HCT116 (cell line): ENCODE results near the gene ROBO1. TPM values are rescaled to one million over a fixed set of nuclear protein-coding genes. Genes with fewer than 3 reads are reported as not detected.

Source experiments
- ATAC-seq: fragments of 200-7000 bp; cut with Tn5 transposase; 2 replicates; pipeline ENCODE4 v1.9.1; 2020; ENCODE audit warnings: mild to moderate bottlenecking, moderate library complexity
- BruUV-seq: library from RNA; stranded (reverse); fragments of 400-500 nt; replicated peaks from 2 replicates; lab custom pipeline; 2021; lab: Mats Ljungman, UMichigan
- CTCF ChIA-PET: fragments of 300-600 bp; sonication (Branson Sonifier 250); formaldehyde crosslinking; loops from one replicate; lab custom pipeline; 2021; ENCODE audit warnings: antibody characterized with exemption; lab: Charles Lee
- POLR2A ChIA-PET: fragments of 300-600, 350-600 bp; sonication (Branson Sonifier 250); formaldehyde crosslinking; loops from one replicate; lab custom pipeline; 2021; ENCODE audit warnings: antibody characterized with exemption; lab: Charles Lee
- RAD21 ChIA-PET, 2 experiments: fragments of 300-600 bp; sonication (Branson Sonifier 250); formaldehyde crosslinking; loops; one replicate each; lab custom pipeline; 2023; ENCODE audit warnings: low total read pairs in 2 of 2; ENCODE audit not compliant: uncharacterized antibody in 2 of 2, unreplicated experiment in 2 of 2, low non-redundant PET in 1 of 2; lab: Charles Lee
- DNase-seq: peaks from one replicate; pipeline ENCODE4 v3.0.0-alpha.2; 2010; ENCODE audit warnings: low read depth, low spot score
- H2AFZ ChIP-seq: fragments of 200-600 bp; shearing (Covaris generic), sonication (generic); 2 replicates; pipeline ENCODE4 v1.6.1; 2017; ENCODE audit warnings: low read depth, mixed run types, mixed read lengths, antibody characterized with exemption, low read length; ENCODE audit not compliant: poor library complexity, severe bottlenecking
- H3K27ac ChIP-seq: 2 replicates; pipeline ENCODE4 v1.5.1; 2012; ENCODE audit warnings: low read depth, low read length
- H3K27me3 ChIP-seq: fragments of 200-600 bp; sonication (generic); 2 replicates; pipeline ENCODE4 v1.6.1; 2016; ENCODE audit warnings: mixed run types, low read length, mixed read lengths; ENCODE audit not compliant: insufficient read depth
- H3K36me3 ChIP-seq, 2 experiments: fragments of 200-500 bp in 1 of 2; fragments of 200-600 bp in 1 of 2; sonication (Bioruptor generic) in 1 of 2; sonication (generic) in 1 of 2; 2 replicates each; pipeline versions ENCODE4 v1.5.1 to v1.6.1; 2014 to 2016; ENCODE audit warnings: low read length in 2 of 2, inconsistent platforms in 1 of 2, mixed read lengths in 1 of 2, mixed run types in 1 of 2; ENCODE audit not compliant: insufficient read depth in 2 of 2, control insufficient read depth in 1 of 2
- H3K4me1 ChIP-seq, 2 experiments: fragments of 200-600 bp in 1 of 2; sonication (generic) in 1 of 2; 2 replicates each; pipeline versions ENCODE4 v1.5.1 to v1.6.1; 2012 to 2017; ENCODE audit warnings: low read length in 2 of 2, inconsistent platforms in 1 of 2, mild to moderate bottlenecking in 1 of 2, mixed read lengths in 1 of 2, mixed run types in 1 of 2, moderate library complexity in 1 of 2; ENCODE audit not compliant: insufficient read depth in 2 of 2, control insufficient read depth in 1 of 2
- H3K4me2 ChIP-seq: fragments of 200-600 bp; sonication (generic); 2 replicates; pipeline ENCODE4 v1.6.1; 2017; ENCODE audit warnings: mixed run types, low read length, mixed read lengths
- H3K4me3 ChIP-seq, 2 experiments: fragments of 200-600 bp in 1 of 2; sonication (generic) in 1 of 2; replicated peaks in 1 of 2; 2 replicates each; pipeline ENCODE4 v1.5.1; 2011 to 2016; ENCODE audit warnings: low read length in 2 of 2, control low read depth in 1 of 2, low read depth in 1 of 2, mild to moderate bottlenecking in 1 of 2, mixed read lengths in 1 of 2, mixed run types in 1 of 2
- H3K79me2 ChIP-seq: fragments of 200-600 bp; sonication (generic); 2 replicates; pipeline ENCODE4 v1.6.1; 2017; ENCODE audit warnings: mild to moderate bottlenecking, mixed run types, low read length, moderate library complexity, mixed read lengths; ENCODE audit not compliant: insufficient read depth
- H3K9ac ChIP-seq: fragments of 200-600 bp; sonication (generic); 2 replicates; pipeline ENCODE4 v1.6.1; 2016; ENCODE audit warnings: low read length, mixed read lengths
- H3K9me2 ChIP-seq: fragments of 200-600 bp; sonication (generic), shearing (Covaris generic); 2 replicates; pipeline ENCODE4 v1.6.1; 2017; ENCODE audit warnings: mixed run types, mild to moderate bottlenecking, moderate library complexity; ENCODE audit not compliant: insufficient read depth
- H3K9me3 ChIP-seq, 2 experiments: fragments of 200-500 bp in 1 of 2; fragments of 200-600 bp in 1 of 2; sonication (Bioruptor generic) in 1 of 2; sonication (generic) in 1 of 2; 2 replicates each; pipeline ENCODE4 v1.6.1; 2014 to 2017; ENCODE audit warnings: low read length in 2 of 2, mixed read lengths in 2 of 2, inconsistent platforms in 1 of 2, low read depth in 1 of 2, mild to moderate bottlenecking in 1 of 2, mixed run types in 1 of 2, moderate library complexity in 1 of 2; ENCODE audit not compliant: control insufficient read depth in 1 of 2, insufficient read depth in 1 of 2
- H4K20me1 ChIP-seq: fragments of 200-600 bp; sonication (generic), shearing (Covaris generic); 2 replicates; pipeline ENCODE4 v1.6.1; 2017; ENCODE audit warnings: mixed run types, mild to moderate bottlenecking, moderate library complexity; ENCODE audit not compliant: insufficient read depth
- CBX3 ChIP-seq: IDR thresholded peaks from 2 replicates; pipeline ENCODE4 v1.6.1; 2012; ENCODE audit warnings: low read depth
- EGR1 ChIP-seq: IDR thresholded peaks from 2 replicates; pipeline ENCODE4 v1.6.1; 2012; ENCODE audit warnings: low read depth
- SIN3A ChIP-seq: IDR thresholded peaks from 2 replicates; pipeline ENCODE4 v1.6.1; 2012; ENCODE audit warnings: low read depth
- SP1 ChIP-seq: IDR thresholded peaks from 2 replicates; pipeline ENCODE4 v1.6.1; 2012; ENCODE audit warnings: low read depth
- YY1 ChIP-seq: IDR thresholded peaks from 2 replicates; pipeline ENCODE4 v1.6.1; 2011; ENCODE audit warnings: low read length, low read depth, moderate library complexity, mild to moderate bottlenecking; ENCODE audit not compliant: insufficient replicate concordance; ENCODE audit errors: extremely low read depth
- ZBTB33 ChIP-seq: IDR thresholded peaks from 2 replicates; pipeline ENCODE4 v1.6.1; 2011; ENCODE audit warnings: mild to moderate bottlenecking, low read length, moderate library complexity; ENCODE audit not compliant: insufficient replicate concordance; ENCODE audit errors: extremely low read depth
- ZNF274 ChIP-seq: fragments of 200-500 bp; sonication (Bioruptor generic); IDR thresholded peaks from 2 replicates; pipeline ENCODE4 v1.6.1; 2014; ENCODE audit warnings: mild to moderate bottlenecking, low read depth, low read length, inconsistent platforms
- intact Hi-C: fragments of 100-400 bp; cut with micrococcal nuclease; formaldehyde crosslinking; loops from 2 replicates; pipeline ENCODE4 v1.10.0; 2022
- total RNA-seq: library from RNA; stranded (reverse); gene quantifications from one replicate; pipeline ENCODE4 v1.2.1, GENCODE V29; 2021; ENCODE audit not compliant: unreplicated experiment
- TF ChIP-seq, protein P1 (sequence below): IDR thresholded peaks from 2 replicates; pipeline ENCODE4 v1.6.1; 2012; ENCODE audit warnings: low read depth

Gene ROBO1
- total RNA-seq, 1 experiment from 2014 or later, result 0.27 TPM

GRCh38 chr3:79604681-79605080, 163.1 kb downstream of the ROBO1 start:
- POLR2A ChIA-PET, result no interaction called here
- intact Hi-C loops, result no loop called here
- CTCF ChIA-PET, result no interaction called here
- no peak overlapping the region for H3K4me2 ChIP-seq
- ATAC-seq (no peak), DNase-seq (no peak)
- peaks cover 4 to 37% of the 10 kb centered on the region in 2 experiments; a peak in 2 of 4 replicates for H3K9me3 ChIP-seq
- RAD21 ChIA-PET, result no interaction called here
- no peak overlapping the region for H2AFZ ChIP-seq
- no peaks in the 10 kb centered on the region for H3K27me3 ChIP-seq
- no peaks in the 10 kb centered on the region for H3K36me3 ChIP-seq
- BruUV-seq, result no TSS peak
- no peaks in the 10 kb centered on the region for H3K4me1 ChIP-seq
- H4K20me1 ChIP-seq, result no peaks in the 10 kb centered on the region
- no peak overlapping the region for H3K9ac ChIP-seq
- TF ChIP-seq SIN3A (no peak), ZNF274 (no peak), SP1 (no peak), EGR1 (no peak), CBX3 (no peak)
- TF ChIP-seq, protein P1, sequence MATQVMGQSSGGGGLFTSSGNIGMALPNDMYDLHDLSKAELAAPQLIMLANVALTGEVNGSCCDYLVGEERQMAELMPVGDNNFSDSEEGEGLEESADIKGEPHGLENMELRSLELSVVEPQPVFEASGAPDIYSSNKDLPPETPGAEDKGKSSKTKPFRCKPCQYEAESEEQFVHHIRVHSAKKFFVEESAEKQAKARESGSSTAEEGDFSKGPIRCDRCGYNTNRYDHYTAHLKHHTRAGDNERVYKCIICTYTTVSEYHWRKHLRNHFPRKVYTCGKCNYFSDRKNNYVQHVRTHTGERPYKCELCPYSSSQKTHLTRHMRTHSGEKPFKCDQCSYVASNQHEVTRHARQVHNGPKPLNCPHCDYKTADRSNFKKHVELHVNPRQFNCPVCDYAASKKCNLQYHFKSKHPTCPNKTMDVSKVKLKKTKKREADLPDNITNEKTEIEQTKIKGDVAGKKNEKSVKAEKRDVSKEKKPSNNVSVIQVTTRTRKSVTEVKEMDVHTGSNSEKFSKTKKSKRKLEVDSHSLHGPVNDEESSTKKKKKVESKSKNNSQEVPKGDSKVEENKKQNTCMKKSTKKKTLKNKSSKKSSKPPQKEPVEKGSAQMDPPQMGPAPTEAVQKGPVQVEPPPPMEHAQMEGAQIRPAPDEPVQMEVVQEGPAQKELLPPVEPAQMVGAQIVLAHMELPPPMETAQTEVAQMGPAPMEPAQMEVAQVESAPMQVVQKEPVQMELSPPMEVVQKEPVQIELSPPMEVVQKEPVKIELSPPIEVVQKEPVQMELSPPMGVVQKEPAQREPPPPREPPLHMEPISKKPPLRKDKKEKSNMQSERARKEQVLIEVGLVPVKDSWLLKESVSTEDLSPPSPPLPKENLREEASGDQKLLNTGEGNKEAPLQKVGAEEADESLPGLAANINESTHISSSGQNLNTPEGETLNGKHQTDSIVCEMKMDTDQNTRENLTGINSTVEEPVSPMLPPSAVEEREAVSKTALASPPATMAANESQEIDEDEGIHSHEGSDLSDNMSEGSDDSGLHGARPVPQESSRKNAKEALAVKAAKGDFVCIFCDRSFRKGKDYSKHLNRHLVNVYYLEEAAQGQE, result no peak
- no peaks in the 10 kb centered on the region for H3K79me2 ChIP-seq
- H3K9me2 ChIP-seq, result no peaks in the 10 kb centered on the region
- H3K4me3 ChIP-seq, result no peak overlapping the region
- H3K27ac ChIP-seq, result no peak overlapping the region

- no peak overlapping the region for H3K9ac ChIP-seq
- DNase-seq, result no peak
- H3K9me3 ChIP-seq, result peaks cover 9 to 30% of the 10 kb centered on the region in 2 experiments; a peak in 2 of 4 replicates
- H3K79me2 ChIP-seq, result no peaks in the 10 kb centered on the region
- no peak overlapping the region for H3K27ac ChIP-seq
- ChIA-PET POLR2A (no interaction called here), CTCF (no interaction called here), RAD21 (no interaction called here)
- no peak overlapping the region for H3K4me3 ChIP-seq
- ATAC-seq, result no peak
- intact Hi-C loops, result no loop called here
- no peaks in the 10 kb centered on the region for H4K20me1 ChIP-seq
- no peaks in the 10 kb centered on the region for H3K36me3 ChIP-seq
- TF ChIP-seq ZBTB33, result no peak
- TF ChIP-seq YY1, result no peak
- TF ChIP-seq, all 23 proteins: peak for 0
- no TSS peak for BruUV-seq
- no peak overlapping the region for H3K4me2 ChIP-seq
- no peaks in the 10 kb centered on the region for H3K27me3 ChIP-seq
- H2AFZ ChIP-seq, result no peak overlapping the region
- no peaks in the 10 kb centered on the region for H3K9me2 ChIP-seq
- no peaks in the 10 kb centered on the region for H3K4me1 ChIP-seq
These were observed 165.4 kb downstream of the ROBO1 start for GRCh38 chr3:79602385-79602784.
